ENCODE results near the gene PTPRN2. TPM values are rescaled to one million over a fixed set of nuclear protein-coding genes. Genes with fewer than 3 reads are reported as not detected.

Gene PTPRN2
- total and polyA plus RNA-seq, 2 donors from 2014 or later = 4.8 to 6.2 TPM

DNA sequence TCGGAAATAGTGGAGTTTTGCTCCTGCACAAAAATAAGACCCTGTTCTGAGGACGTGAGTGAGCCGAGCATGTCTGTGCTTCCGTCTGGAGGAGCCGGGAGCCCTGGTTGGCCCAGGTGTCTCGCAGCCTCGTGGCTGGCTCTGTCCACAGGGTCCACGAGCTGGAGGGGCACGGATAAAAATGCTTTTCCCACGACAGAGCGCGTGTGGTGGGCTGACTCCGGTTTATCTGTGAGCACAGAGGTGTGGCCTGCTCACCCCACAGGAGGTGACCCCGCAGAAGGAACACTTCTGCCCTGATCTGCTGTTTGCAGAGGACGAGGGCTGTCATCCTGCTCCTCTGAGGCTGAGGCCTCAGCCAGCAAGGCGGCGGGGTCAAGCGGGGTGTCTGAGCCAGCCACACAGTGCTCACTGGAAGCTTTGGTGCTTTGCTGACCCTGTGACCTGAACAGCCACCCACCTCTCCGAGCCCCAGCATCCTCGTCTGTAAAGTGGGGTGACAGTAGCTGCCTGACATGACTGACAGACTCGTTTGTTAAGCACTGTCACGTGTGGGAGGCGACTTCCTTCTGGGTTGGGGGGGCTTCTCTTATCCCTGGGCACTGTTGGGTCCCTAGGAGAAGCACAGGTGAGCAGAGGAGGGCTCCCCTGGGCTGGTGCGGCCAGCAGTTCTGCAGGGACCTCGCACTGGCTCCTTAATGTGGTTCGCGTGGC lies 1088.3 kb downstream of the PTPRN2 start:
- H3K4me3 ChIP-seq (ENCODE audit: low read length in 3 of 3) = no peak overlapping the region
- H3K27ac ChIP-seq (ENCODE audit: low read depth in 2 of 2, low read length in 2 of 2) = no peak overlapping the region
- intact Hi-C loops (cut with DNase I) = no loop called here
- H3K36me3 ChIP-seq (ENCODE audit: control insufficient read depth in 2 of 3, insufficient read depth in 3 of 3, low read length in 3 of 3) = no peaks in the 10 kb centered on the region
- no peak overlapping the region for H3K9ac ChIP-seq (ENCODE audit: low read length in 3 of 3)
- FAIRE-seq = no peak
- H3K4me1 ChIP-seq (ENCODE audit: control insufficient read depth in 2 of 3, insufficient read depth in 2 of 3, low read depth in 1 of 3, low read length in 3 of 3) = no peaks in the 10 kb centered on the region
- TF ChIP-seq, protein P1, sequence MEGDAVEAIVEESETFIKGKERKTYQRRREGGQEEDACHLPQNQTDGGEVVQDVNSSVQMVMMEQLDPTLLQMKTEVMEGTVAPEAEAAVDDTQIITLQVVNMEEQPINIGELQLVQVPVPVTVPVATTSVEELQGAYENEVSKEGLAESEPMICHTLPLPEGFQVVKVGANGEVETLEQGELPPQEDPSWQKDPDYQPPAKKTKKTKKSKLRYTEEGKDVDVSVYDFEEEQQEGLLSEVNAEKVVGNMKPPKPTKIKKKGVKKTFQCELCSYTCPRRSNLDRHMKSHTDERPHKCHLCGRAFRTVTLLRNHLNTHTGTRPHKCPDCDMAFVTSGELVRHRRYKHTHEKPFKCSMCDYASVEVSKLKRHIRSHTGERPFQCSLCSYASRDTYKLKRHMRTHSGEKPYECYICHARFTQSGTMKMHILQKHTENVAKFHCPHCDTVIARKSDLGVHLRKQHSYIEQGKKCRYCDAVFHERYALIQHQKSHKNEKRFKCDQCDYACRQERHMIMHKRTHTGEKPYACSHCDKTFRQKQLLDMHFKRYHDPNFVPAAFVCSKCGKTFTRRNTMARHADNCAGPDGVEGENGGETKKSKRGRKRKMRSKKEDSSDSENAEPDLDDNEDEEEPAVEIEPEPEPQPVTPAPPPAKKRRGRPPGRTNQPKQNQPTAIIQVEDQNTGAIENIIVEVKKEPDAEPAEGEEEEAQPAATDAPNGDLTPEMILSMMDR (IDR thresholded peaks at IDR 0.05; ENCODE audit: borderline replicate concordance, extremely low read depth, insufficient read depth) = no peak
- DNase-seq = peak in 1 of 5 donors; percentile 20
- H3K27me3 ChIP-seq (ENCODE audit: control insufficient read depth, insufficient read depth, low read length) = no peaks in the 10 kb centered on the region
- no peaks in the 10 kb centered on the region for H3K9me3 ChIP-seq (ENCODE audit: control insufficient read depth in 2 of 3, insufficient read depth in 1 of 3, low read length in 3 of 3)

DNA sequence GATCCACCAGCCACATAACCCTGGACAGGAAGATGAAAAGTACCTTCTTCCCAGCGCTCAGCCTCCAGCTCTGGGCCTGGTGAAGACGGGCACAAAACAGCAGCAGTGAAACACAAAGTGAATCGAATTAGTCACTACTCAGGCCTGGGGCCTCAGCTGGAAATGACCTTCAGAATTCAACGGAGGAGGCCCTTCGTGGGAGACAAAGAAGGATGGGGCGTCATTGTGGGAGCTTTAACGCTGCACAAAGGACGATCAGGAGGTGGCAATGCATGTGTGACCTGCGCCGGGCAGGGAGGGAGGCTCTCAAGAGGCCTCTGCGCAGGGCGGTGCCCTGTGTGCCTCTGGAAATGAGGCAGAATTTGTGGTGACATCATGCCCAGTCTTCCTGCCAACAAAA lies 1089.0 kb downstream of the PTPRN2 start:
- no peaks in the 10 kb centered on the region for H3K4me1 ChIP-seq (ENCODE audit: control insufficient read depth in 2 of 3, insufficient read depth in 2 of 3, low read depth in 1 of 3, low read length in 3 of 3)
- H3K36me3 ChIP-seq (ENCODE audit: control insufficient read depth in 2 of 3, insufficient read depth in 3 of 3, low read length in 3 of 3) = no peaks in the 10 kb centered on the region
- H3K9ac ChIP-seq (ENCODE audit: low read length in 3 of 3) = no peak overlapping the region
- TF ChIP-seq, protein P1 (IDR thresholded peaks at IDR 0.05; ENCODE audit: borderline replicate concordance, extremely low read depth, insufficient read depth) = no peak
- intact Hi-C loops (cut with DNase I) = no loop called here
- H3K4me3 ChIP-seq (ENCODE audit: low read length in 3 of 3) = no peak overlapping the region
- H3K27ac ChIP-seq (ENCODE audit: low read depth in 2 of 2, low read length in 2 of 2) = no peak overlapping the region
- FAIRE-seq (no peak), DNase-seq (peak in 1 of 5 donors; percentile 31)
- no peaks in the 10 kb centered on the region for H3K27me3 ChIP-seq (ENCODE audit: control insufficient read depth, insufficient read depth, low read length)
- H3K9me3 ChIP-seq (ENCODE audit: control insufficient read depth in 2 of 3, insufficient read depth in 1 of 3, low read length in 3 of 3) = no peaks in the 10 kb centered on the region

DNA sequence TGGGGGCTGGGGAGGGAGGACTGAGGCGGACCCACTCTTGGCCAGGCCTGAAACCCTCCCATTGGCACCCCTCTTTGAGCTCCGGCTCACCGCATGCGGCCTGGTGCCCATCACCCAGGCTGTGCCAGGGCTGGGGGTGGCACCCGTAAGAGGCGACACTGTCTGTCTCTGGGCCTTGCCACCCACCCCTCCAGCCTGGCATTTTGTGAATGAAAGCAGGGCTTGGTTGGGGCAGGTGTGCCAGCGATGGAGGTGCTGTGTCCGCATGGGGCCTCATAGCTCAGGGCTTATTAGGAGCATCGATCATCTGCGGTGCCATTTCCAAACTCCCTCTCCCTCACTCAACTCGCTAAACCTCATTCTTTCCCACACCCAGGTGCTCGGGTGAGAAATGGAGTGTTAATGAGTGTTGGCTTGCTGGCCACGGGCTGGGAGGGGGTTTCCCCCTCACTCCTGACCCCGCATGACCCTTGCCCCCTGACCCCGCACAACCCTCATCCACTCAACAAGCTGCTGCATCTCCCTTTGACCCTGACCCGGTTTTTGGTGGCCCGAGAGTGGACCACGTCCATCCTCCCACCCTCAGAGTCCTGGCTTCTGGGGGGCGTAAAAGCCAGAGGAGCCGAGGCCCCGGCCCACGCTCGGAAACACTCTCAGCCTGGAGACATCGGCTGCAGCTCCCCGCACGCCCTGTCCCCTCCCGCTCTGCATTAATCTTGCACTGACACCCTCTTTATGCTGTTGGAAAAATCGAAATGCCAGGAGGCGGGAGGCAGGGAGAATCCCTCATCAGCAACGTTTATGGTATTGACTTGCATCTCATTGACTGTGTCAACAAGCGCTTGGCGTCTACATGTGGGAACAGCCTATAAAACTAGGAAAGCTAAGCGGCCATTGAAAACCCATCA lies 1089.6 kb downstream of the PTPRN2 start:
- FAIRE-seq (no peak), DNase-seq (peak in 1 of 5 donors; percentile 40)
- no peaks in the 10 kb centered on the region for H3K36me3 ChIP-seq (ENCODE audit: control insufficient read depth in 2 of 3, insufficient read depth in 3 of 3, low read length in 3 of 3)
- no peak overlapping the region for H3K9ac ChIP-seq (ENCODE audit: low read length in 3 of 3)
- no peak overlapping the region for H3K27ac ChIP-seq (ENCODE audit: low read depth in 2 of 2, low read length in 2 of 2)
- H3K4me1 ChIP-seq (ENCODE audit: control insufficient read depth in 2 of 3, insufficient read depth in 2 of 3, low read depth in 1 of 3, low read length in 3 of 3) = no peaks in the 10 kb centered on the region
- no peaks in the 10 kb centered on the region for H3K9me3 ChIP-seq (ENCODE audit: control insufficient read depth in 2 of 3, insufficient read depth in 1 of 3, low read length in 3 of 3)
- TF ChIP-seq, protein P1 (IDR thresholded peaks at IDR 0.05; ENCODE audit: borderline replicate concordance, extremely low read depth, insufficient read depth) = no peak
- H3K4me3 ChIP-seq (ENCODE audit: low read length in 3 of 3) = no peak overlapping the region
- no peaks in the 10 kb centered on the region for H3K27me3 ChIP-seq (ENCODE audit: control insufficient read depth, insufficient read depth, low read length)
- intact Hi-C loops (cut with DNase I) = no loop called here

Measured in kidney (tissue), 14 donors.